Measurements from ENCODE around the gene MLIP.

Gene MLIP

DNA sequence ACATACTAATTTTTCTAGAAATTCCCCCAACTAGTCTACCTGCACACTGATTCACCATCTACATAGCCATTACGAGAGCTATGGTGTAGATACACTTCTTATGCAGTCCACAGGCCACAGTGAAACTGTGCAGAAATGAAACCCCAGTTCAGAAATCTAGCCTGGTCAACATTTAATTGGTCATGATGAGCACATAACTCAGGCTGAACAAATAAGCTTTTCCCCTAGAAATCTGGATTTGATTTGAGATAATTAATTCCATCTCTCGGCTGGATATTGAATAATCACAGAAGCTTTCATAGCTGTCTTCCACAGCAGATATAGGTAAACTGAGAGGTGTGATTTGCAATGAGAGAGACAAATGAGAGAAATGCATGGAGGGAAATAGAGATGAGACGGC, 174.4 kb downstream of the MLIP start:
- no peak for DNase-seq

DNA sequence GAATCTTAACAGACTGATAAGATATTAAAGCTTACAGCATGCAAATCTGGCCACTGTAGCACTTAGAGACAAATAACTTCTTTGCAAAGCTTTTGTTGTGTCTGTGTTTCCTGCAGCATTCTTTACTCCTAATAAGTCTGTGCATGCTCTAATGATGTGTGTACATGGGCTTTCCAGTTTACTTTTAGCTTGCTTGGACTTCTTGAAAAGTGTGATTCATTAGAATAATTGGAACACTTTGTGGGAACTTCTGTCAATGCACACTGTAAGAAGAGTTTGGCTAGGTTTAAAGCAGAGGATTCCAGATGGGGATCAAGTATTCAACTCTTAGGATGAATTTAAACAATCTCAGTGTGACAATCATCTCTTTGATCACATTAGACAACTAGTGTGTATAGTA, 174.9 kb downstream of the MLIP start:
- DNase-seq: no peak

DNA sequence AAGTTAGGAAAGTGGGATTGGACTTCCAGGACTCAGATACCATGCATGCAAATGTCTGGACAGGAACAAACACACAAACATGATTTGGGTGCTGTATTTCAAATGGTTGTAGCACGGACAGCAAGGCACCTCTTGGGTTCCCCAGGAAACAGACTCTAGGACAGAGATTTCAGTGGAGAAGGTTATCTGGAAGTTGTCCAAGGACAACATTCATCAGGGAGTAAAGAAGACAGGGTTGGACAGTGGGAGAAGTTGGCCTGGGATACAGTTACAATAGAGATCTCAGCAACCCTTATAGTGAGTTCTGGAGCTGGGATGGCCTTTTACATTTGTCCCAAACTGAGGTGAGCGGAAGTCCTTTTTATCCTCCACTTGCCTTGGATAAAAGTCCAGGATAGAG, 177.2 kb downstream of the MLIP start:
- no peak for DNase-seq

DNA sequence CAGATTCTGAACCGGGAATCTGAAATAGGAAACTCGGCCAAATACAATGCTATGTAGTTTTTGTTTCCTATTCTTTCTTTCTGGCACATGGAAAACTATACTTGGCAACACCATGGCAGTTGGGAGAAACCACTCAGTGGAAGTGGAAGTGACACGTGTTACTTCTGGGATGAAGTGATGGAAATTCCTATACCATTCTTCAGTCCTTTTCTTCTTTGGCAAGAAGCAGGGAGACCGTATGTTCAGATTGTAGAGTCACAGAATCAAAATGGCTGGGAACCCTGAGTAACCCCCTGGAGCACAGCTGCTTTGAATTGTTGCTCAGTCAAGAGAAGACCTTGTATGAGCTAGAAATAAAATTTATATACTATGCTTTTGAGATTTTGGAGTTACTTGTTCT, 178.2 kb downstream of the MLIP start:
- DNase-seq: no peak

DNA sequence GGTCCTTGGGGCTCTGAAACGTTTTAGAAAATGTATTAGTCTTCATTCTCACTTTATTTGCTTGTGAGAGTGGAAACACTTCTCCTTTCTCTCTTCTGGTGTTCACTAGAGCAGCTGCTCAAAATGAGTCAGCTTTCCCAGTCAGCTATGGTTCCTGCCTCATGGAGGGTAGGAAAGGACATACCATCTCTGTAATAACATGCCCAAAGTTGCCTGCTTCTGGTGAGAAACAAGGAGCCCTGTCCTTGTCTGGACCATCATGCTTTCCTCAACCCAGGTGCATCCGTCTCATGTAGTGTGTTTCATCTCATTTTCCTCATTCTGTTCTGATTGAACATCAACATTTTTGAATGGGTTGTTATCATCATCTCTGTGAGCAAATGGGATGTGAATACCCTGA, 179.9 kb downstream of the MLIP start:
- DNase-seq: peak; percentile 9 to 13

DNA sequence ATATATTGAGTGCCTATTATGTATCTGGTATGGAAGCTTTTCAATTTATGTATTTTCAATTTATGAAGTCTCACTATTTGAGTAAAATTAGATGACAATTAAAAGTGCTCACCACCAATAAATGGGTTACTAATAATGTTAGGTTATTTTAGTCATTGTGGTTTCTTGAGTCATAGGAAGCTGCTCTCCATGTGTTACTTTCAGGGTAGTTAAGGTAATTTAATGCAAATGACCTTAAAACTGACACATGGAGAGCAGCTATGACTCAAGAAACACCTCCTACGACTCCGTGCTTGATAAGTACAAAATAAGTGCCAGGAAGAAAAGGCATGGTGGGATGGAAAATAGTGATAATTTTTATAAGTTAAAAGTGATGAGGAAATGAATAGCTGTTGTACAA, 180.5 kb downstream of the MLIP start:
- DNase-seq: no peak

DNA sequence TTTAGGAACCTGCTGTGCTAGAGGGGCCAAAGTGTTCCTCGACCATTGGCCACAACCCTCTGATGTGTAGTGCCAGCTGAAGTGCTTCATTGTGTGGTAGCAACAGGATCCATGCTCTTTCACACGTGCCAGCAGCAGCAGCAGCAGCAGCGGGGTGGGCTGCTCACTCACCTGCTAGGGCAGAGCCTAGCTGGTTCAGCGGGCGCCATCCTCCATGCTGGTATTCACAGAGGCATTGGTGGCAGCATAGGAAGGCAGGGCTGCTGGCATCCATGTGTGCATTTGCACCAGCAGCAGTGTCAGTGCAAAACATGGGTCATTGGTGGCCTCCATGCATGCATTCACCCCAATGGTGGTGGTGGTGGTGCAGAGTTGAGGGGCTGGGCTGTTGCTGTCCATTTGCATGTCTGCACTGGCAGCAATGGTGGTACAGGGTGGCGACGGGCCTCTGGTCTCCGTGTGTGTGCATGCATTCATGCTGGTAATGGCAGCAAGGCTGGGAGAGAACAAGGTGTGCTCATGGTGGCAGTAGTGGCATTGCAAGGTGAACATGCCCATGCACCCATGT, 183.8 kb downstream of the MLIP start:
- DNase-seq: no peak

DNA sequence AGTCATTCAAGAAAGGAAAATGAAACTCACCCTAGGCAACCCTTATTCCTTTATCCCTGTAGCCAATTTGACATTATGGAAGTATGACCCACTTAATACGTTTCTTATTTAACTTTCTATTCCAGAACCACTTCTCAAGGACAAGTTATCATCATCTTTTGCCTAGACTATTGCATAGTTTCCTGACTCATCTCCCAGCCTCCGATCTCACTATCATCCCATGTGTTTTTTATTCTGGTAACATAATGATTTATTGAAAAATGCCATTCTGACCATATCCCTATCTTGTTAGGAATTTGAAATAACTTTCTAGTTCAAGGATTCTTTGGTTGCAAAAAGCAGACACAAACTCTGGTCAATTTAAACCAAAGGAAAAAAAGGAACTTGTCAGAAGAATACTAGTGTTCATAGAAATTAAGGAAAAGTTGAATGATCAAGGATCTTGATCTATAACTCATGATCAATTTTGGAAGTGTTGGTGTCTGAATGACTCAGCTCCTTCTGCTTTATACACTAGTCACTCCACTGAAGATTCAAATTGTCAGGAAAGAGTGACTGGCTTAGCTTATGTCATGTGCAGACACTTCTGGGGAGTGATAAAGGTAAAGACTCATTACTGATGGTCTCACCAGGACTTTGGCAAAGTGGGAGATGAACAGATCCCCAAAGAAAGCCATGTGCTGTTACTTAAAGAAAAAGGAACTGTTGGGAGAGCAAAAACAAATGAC, 188.5 kb downstream of the MLIP start:
- DNase-seq: no peak

DNA sequence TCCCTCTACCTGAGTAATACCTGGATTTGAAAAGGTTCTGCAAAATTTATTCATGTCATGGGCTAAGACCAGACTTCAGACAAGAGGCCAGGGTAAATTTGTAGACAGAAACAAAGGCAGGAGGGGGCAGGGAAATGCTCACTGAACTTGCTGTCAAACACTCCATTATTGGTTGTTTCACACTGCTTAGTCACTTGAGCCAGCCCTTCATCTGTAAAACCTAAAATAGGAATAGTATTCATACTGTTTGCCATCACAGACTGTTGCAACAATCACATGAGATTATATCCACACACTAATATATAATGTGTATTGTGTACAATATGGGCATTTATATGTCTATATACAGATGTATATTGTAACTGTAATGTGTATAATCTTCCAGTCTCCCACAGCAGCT, 190.5 kb downstream of the MLIP start:
- DNase-seq: no peak

DNA sequence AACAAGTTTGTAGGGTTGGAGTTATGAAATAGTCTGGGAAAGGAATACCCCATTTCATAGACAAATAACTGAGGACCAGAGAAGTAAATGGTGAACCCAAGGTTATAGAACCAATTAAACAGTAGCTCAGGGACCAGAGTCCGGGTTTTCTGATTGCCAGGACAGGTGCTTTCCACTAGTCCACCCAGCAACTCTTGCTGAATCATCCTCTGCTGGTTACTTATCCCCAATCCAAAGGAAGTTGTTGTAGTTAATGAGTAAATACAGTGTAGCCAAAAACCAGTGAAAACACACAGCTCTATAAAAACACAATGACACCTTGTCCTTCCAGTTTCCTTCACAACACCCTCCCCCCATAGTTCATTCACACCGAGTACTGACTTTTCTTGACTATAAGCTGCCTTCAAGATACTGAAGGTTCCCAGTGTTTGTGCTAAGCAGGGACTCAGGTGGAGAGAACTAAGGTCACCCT, 196.2 kb downstream of the MLIP start:
- DNase-seq: no peak

DNA sequence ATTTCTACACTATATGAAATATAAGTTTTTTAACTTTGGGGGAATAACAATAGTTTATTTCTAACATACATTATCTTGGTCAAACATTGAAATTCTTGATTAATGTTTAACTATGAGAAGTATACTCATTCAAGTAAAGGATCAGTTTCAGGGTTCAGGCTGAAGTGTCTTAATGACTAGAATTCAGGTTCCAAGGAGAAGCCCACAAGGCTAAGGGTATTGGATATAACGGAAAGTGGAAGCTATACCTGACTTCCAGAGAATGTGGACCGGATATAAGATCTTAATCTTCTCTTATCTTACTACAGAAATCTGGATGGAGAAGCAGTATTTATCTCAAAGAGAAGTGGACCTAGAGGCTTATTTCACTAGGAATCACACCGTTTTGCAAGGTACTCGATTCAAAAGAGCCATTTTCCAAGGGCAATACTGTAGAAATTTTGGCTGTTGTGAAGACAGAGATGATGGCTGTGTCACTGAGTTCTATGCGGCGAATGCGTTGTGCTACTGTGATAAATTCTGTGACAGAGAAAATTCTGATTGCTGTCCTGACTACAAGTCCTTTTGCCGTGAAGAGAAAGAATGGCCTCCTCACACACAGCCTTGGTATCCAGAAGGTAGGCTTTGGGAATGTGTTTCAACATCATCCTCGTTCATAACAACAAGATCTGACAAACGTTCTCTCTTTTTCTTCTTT, 197.2 kb downstream of the MLIP start, which contains the start of gene TINAG:
Gene TINAG, plus strand, starts transcription at position 153 of the 697 bp plus-strand sequence. Its CDS starts 110 bp downstream, at position 263.
- no peak for DNase-seq

DNA sequence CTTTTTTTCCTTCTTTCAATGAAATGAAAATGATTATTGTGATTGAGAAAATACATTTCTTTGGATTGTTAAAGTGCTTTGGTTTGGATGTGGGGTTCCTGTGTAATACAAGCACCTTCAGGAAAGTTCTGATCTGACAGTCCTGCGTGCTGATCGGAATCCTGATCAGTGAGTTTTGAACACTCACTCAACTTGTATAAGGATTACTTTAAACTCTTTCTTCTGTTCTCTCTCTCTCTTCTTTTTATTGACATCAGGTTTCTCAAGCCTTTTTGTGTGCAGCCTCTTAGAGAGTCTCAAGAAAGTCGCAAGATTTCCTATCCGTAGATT, 197.7 kb downstream of the MLIP start:
- DNase-seq: no peak

DNA sequence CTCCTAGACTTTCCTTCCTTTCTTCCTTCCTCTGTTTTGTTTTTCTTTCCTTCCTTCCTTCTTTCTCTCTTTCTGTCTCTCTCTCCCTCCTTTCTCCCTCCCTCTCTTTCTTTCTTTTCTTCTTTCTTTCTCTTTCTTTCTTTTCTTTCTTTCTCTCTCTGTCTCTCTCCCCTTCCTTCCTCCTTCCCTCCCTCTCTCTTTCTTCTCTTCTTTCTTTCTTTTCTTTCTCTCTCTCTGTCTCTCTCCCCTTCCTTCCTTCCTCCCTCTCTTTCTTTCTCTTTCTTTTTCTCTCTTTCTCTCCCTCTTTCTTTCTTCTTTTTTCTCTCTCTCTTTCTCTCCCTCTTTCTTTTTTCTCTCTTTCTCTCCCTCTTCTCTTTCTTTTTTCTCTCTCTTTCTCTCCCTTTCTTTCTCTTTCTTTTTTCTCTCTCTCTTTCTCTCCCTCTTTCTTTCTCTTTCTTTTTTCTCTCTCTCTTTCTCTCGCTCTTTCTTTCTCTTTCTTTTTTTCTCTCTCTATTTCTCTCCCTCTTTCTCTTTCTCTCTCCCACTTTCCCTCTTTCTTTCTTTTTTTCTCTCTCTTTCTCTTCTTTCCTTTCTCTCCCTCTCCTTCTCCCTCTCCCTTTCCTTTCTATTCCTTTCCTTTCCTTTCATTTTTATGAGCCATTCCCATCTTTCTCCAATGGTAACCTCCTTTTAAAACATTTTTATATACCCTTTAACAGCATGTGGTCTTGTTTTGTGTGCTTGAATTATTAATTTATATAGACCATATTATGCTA, 199.3 kb downstream of the MLIP start:
- DNase-seq: no peak

DNA sequence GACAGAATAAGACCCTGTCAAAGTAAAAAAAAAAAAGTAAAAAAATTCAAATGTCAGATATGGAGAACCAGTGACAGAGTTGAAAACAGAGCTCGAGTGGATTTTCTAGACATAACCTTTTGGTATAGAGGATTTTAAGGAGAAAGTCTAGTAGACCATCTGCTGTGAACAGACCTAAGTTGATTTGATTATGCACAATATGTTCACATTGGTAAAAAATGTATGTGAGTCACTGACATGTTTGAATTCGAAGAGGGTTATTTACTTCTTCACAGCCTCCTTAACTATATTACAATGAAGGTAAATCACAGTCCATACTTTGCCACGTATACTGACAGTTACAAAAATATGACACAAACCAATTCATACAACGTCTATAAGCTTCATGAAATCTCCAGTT, 204.4 kb downstream of the MLIP start:
- no peak for DNase-seq
